Vagina (tissue), 2 donors: Measurements from ENCODE around the gene BNIP5.

Source experiments
- POLR2A ChIP-seq, 2 donors: fragments of 450-650 bp; IDR thresholded peaks; one replicate each; pipeline ENCODE4 v1.6.1; 2017; ENCODE audit warnings: antibody characterized with exemption in 2 of 2, mild to moderate bottlenecking in 2 of 2, moderate library complexity in 2 of 2
- POLR2AphosphoS5 ChIP-seq, 2 donors: sonication (generic); formaldehyde crosslinking; IDR thresholded peaks; one replicate each; pipeline ENCODE4 v1.9.0; 2017; ENCODE audit warnings: antibody characterized with exemption in 2 of 2, mild to moderate bottlenecking in 2 of 2, low read depth in 1 of 2; ENCODE audit not compliant: insufficient read depth in 1 of 2
- TF ChIP-seq, protein P1 (sequence below), 3 experiments: fragments of 450-650 bp in 2 of 3; fragments of 200-600 bp in 1 of 3; sonication (generic) in 1 of 3; IDR thresholded peaks; one replicate each; pipeline ENCODE4 v1.5.1; 2017 to 2019; ENCODE audit warnings: antibody characterized with exemption in 3 of 3, mild to moderate bottlenecking in 2 of 3, moderate library complexity in 2 of 3

DNA sequence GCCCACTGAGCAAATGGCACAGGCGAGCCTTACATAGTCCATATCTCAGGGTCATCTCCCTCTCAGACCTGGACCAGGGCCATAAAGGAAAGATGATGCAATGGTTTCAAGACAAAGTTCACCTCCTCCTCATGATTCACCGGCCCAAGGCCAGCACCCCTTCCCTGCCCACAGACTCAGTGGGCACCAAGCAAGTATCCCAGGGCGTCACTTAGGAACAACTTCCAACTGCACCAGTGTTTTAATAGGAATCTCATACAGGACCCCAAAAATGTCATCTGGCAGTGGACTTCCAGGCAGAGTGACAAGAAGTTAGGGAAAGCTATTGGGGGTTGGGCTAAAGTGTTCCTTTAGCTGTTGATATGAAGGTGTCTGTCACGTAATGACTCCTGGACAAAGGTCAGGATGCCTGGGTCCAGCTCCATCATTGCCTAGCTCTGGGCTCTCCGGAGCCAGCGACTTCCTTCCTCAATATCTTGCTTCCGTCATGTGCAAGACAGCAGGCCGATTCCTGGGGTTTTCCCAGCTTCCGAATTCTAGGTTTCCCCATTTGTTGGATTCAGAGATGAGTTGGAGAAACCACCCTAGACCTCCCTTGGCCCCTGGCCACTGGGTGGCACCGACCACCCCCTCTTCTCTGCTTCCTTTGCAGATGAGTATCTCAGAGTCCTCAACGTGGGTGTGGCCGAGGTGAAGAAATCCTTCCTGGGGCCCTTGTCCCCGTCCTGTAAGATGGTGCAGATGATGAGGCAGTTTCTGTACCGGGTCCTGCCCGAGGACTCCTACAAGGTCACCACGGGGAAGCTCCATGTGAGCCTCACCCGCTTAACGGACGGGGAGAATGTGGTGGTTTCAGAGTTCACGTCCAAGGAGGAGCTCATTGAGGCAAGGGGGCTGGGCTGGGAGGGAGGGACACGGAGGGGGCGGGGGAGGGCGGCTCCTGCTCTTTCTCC is 45.7 kb downstream of the BNIP5 start:
- TF ChIP-seq, protein P1, sequence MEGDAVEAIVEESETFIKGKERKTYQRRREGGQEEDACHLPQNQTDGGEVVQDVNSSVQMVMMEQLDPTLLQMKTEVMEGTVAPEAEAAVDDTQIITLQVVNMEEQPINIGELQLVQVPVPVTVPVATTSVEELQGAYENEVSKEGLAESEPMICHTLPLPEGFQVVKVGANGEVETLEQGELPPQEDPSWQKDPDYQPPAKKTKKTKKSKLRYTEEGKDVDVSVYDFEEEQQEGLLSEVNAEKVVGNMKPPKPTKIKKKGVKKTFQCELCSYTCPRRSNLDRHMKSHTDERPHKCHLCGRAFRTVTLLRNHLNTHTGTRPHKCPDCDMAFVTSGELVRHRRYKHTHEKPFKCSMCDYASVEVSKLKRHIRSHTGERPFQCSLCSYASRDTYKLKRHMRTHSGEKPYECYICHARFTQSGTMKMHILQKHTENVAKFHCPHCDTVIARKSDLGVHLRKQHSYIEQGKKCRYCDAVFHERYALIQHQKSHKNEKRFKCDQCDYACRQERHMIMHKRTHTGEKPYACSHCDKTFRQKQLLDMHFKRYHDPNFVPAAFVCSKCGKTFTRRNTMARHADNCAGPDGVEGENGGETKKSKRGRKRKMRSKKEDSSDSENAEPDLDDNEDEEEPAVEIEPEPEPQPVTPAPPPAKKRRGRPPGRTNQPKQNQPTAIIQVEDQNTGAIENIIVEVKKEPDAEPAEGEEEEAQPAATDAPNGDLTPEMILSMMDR (IDR thresholded peaks at IDR 0.05): no peak
- TF ChIP-seq POLR2A (IDR thresholded peaks at IDR 0.05) (no peak), POLR2AphosphoS5 (IDR thresholded peaks at IDR 0.05; ENCODE audit: insufficient read depth in 1 of 2, low read depth in 1 of 2) (no peak)
